K562 (cell line): Measurements from ENCODE around the gene DYNLL1. TPM values are rescaled to one million over a fixed set of nuclear protein-coding genes. Genes with fewer than 3 reads are reported as not detected.
A peak's percentile ranks its signal among the peaks of the same experiment; 100 is the strongest.

Source experiments
- BHLHE40 ChIP-seq: IDR thresholded peaks from 2 replicates; pipeline ENCODE4 v1.6.1; 2011; ENCODE audit warnings: low read length, improper control_type of control experiment
- CGGBP1 ChIP-seq: fragments of 250-450 bp; sonication (Bioruptor Pico); IDR thresholded peaks from 2 replicates; pipeline ENCODE4 v1.9.0; 2021; ENCODE audit warnings: mild to moderate bottlenecking
- CHCHD3 ChIP-seq: fragments of 250-450 bp; sonication (Bioruptor Pico); IDR thresholded peaks from 2 replicates; pipeline ENCODE4 v2.1.2; 2022; ENCODE audit warnings: mild to moderate bottlenecking
- EWSR1 ChIP-seq: fragments of 450-650 bp; IDR thresholded peaks from 2 replicates; pipeline ENCODE4 v1.6.1; 2018; ENCODE audit warnings: borderline replicate concordance, mild to moderate bottlenecking, low read depth, moderate library complexity; ENCODE audit not compliant: partially characterized antibody
- HCFC1 ChIP-seq: IDR thresholded peaks from 2 replicates; pipeline ENCODE4 v1.6.1; 2012; ENCODE audit warnings: low read depth, low read length, improper control_type of control experiment
- HOXB6 ChIP-seq: fragments of 250-450 bp; sonication (Bioruptor Pico); IDR thresholded peaks from 2 replicates; pipeline ENCODE4 v1.5.1; 2022; ENCODE audit warnings: mild to moderate bottlenecking, borderline replicate concordance
- IFI16 ChIP-seq: fragments of 250-450 bp; sonication (Bioruptor Pico); IDR thresholded peaks from 2 replicates; pipeline ENCODE4 v2.1.2; 2022; ENCODE audit warnings: mild to moderate bottlenecking, inconsistent platforms
- IRF1 ChIP-seq: sonication (generic); formaldehyde crosslinking; IDR thresholded peaks from 2 replicates; pipeline ENCODE4 v1.8.0; 2022; ENCODE audit warnings: missing genetic modification reagents, mild to moderate bottlenecking, borderline replicate concordance
- KLF1 ChIP-seq: fragments of 450-650 bp; IDR thresholded peaks from 2 replicates; pipeline ENCODE4 v1.6.1; 2016; ENCODE audit warnings: missing genetic modification characterization, missing compliant biosample characterization
- POLR2AphosphoS2 ChIP-seq: IDR thresholded peaks from 2 replicates; pipeline ENCODE4 v1.6.1; 2012; ENCODE audit warnings: low read length, improper control_type of control experiment
- RB1 ChIP-seq: fragments of 450-650 bp; IDR thresholded peaks from 2 replicates; pipeline ENCODE4 v1.6.1; 2017; ENCODE audit warnings: low read depth, mild to moderate bottlenecking
- SMAD4 ChIP-seq: fragments of 250-450 bp; sonication (Bioruptor Pico); conservative IDR thresholded peaks from 2 replicates; pipeline ENCODE4 v1.8.0; 2021; ENCODE audit warnings: inconsistent platforms, mild to moderate bottlenecking, moderate library complexity
- ZC3H11A ChIP-seq: IDR thresholded peaks from 2 replicates; pipeline ENCODE4 v1.6.1; 2012; ENCODE audit warnings: low read depth, low read length, improper control_type of control experiment
- ZNF197 ChIP-seq: fragments of 200-800 bp; sonication (Bioruptor generic); IDR thresholded peaks from 2 replicates; pipeline ENCODE4 v1.6.1; 2016; ENCODE audit warnings: low read depth, missing genetic modification characterization, missing compliant biosample characterization
- polyA plus RNA-seq, 8 experiments: library from polyadenylated mRNA; depleted of rRNA in 4 of 8; stranded (reverse) in 5 of 8; unstranded in 3 of 8; fragments of >200 nt; fragmentation: Nextera tagmentation in 2 of 8; fragmentation: Illumina TruSeq in 1 of 8; extraction: Ambion mirVana in 2 of 8; extraction: Trizol in 1 of 8; gene quantifications; 2 replicates each; pipeline versions ENCODE4 v1.2.1 to v1.2.3, GENCODE V29; 2011 to 2014; ENCODE audit warnings: inconsistent platforms in 1 of 8, missing spikeins in 1 of 8
- total RNA-seq, 7 experiments: library from RNA; depleted of rRNA in 6 of 7; stranded (reverse); fragments of >200 nt in 6 of 7; fragmentation: Illumina TruSeq in 2 of 7; extraction: Trizol in 2 of 7; gene quantifications; 2 replicates each; pipeline versions ENCODE4 v1.2.1 to v1.2.3, GENCODE V29; 2011 to 2021; ENCODE audit warnings: low replicate concordance in 1 of 7
- TF ChIP-seq, protein P1 (sequence below), 2 experiments: fragments of 450-650 bp; IDR thresholded peaks; 2 replicates each; pipeline ENCODE4 v1.6.1; 2016; ENCODE audit warnings: mild to moderate bottlenecking in 2 of 2, borderline replicate concordance in 1 of 2, low read depth in 1 of 2, moderate library complexity in 1 of 2
- TF ChIP-seq, protein P2 (sequence below): fragments of 450-650 bp; formaldehyde crosslinking; IDR thresholded peaks from 2 replicates; pipeline ENCODE4 v1.4.0; 2022; ENCODE audit warnings: missing genetic modification characterization
- TF ChIP-seq, protein P3 (sequence below): fragments of 450-650 bp; IDR thresholded peaks from 2 replicates; pipeline ENCODE4 v1.6.1; 2017; ENCODE audit warnings: mild to moderate bottlenecking, moderate library complexity

The DYNLL1 gene
- total and polyA plus RNA-seq, 9 of the 15 experiments (the other 6 are each of a cell fraction or from before 2014, with no cell fraction given): 303 to 1,112 (median 468) TPM

DNA sequence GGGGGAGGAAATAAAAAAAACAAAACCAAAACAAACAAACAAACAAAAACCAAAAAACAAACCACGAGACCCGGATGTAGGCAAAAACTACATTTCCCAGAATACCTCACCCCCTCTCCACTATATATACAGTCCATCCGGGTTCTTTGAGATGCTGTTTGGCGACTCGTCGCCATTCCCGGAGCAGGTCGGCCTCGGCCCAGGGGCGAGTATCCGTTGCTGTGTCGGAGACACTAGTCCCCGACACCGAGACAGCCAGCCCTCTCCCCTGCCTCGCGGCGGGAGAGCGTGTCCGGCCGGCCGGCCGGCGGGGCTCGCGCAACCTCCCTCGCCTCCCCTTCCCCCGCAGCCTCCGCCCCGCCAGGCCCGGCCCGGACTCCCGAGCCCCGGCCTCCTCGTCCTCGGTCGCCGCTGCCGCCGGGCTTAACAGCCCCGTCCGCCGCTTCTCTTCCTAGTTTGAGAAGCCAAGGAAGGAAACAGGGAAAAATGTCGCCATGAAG lies 38.3 kb downstream of the DYNLL1 start, which contains the start of gene RNF10 (continued):
- TF ChIP-seq, protein P1, sequence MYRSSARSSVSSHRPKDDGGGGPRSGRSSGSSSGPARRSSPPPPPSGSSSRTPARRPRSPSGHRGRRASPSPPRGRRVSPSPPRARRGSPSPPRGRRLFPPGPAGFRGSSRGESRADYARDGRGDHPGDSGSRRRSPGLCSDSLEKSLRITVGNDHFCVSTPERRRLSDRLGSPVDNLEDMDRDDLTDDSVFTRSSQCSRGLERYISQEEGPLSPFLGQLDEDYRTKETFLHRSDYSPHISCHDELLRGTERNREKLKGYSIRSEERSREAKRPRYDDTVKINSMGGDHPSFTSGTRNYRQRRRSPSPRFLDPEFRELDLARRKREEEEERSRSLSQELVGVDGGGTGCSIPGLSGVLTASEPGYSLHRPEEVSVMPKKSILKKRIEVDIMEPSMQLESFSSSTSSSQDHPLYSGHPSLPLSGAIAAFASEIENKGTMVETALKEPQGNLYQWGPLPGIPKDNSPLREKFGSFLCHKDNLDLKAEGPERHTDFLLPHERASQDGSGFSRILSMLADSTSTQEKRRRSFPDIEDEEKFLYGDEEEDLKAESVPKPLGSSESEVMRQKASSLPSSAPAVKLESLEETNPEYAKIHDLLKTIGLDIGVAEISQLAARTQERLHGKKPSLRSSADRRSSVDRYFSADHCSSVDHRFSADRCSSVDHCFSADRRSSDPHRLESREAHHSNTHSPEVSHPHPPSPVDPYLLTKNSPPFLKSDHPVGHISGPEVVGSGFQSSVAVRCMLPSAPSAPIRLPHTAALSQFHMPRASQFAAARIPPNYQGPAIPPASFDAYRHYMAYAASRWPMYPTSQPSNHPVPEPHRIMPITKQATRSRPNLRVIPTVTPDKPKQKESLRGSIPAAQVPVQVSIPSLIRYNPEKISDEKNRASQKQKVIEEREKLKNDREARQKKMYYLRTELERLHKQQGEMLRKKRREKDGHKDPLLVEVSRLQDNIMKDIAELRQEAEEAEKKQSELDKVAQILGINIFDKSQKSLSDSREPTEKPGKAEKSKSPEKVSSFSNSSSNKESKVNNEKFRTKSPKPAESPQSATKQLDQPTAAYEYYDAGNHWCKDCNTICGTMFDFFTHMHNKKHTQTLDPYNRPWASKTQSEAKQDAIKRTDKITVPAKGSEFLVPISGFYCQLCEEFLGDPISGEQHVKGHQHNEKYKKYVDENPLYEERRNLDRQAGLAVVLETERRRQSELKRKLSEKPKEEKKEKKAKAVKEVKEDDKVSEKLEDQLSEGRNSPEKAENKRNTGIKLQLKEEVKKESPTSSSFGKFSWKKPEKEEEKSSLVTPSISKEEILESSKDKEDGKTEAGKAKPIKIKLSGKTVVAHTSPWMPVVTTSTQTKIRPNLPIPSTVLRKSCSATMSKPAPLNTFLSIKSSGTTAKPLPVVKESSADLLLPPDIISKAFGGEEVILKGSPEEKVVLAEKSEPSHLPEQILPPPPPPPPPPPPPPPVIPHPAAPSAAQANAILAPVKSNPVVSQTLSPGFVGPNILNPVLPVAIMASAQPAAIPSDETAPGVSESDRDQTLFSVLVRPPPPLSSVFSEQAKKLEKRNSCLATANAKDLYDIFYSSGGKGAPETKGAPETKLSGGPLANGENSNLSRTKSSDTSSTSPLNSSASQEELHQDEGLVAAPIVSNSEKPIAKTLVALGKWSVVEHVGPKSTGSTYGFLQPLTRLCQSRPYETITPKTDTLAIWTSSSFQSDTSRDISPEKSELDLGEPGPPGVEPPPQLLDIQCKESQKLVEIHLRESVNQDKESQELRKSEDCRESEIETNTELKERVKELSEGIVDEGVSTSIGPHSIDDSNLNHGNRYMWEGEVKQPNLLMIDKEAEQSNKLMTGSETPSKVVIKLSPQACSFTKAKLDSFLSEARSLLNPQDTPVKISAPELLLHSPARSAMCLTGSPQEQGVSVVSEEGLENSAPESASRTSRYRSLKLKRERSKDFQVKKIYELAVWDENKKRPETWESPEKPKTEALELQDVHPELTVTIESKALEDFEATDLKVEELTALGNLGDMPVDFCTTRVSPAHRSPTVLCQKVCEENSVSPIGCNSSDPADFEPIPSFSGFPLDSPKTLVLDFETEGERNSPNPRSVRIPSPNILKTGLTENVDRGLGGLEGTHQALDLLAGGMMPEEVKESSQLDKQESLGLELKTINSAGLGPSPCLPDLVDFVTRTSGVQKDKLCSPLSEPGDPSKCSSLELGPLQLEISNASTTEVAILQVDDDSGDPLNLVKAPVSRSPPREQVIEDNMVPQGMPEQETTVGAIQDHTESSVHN (IDR thresholded peaks at IDR 0.05; ENCODE audit: borderline replicate concordance in 1 of 2, low read depth in 1 of 2): no peak
- TF ChIP-seq CGGBP1 (CRISPR knock-in tag): 0 out of 2 replicates have a peak, but pooled peaks have one; percentile 23
- TF ChIP-seq, protein P2, sequence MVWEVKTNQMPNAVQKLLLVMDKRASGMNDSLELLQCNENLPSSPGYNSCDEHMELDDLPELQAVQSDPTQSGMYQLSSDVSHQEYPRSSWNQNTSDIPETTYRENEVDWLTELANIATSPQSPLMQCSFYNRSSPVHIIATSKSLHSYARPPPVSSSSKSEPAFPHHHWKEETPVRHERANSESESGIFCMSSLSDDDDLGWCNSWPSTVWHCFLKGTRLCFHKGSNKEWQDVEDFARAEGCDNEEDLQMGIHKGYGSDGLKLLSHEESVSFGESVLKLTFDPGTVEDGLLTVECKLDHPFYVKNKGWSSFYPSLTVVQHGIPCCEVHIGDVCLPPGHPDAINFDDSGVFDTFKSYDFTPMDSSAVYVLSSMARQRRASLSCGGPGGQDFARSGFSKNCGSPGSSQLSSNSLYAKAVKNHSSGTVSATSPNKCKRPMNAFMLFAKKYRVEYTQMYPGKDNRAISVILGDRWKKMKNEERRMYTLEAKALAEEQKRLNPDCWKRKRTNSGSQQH (CRISPR knock-in tag): no peak
- no peak for TF ChIP-seq CHCHD3 (CRISPR knock-in tag)
- no peak for TF ChIP-seq ZC3H11A
- no peak for TF ChIP-seq EWSR1
- no peak for TF ChIP-seq ZNF197 (CRISPR knock-in tag)
- no peak for TF ChIP-seq IFI16
- TF ChIP-seq BHLHE40: no peak
- no peak; the same call in 1 of the 2 replicates for TF ChIP-seq POLR2AphosphoS2
- no peak; the same call in 1 of the 2 replicates for TF ChIP-seq RB1
- TF ChIP-seq SMAD4 (CRISPR knock-in tag): no peak
- no peak for TF ChIP-seq HOXB6
- TF ChIP-seq, protein P3, sequence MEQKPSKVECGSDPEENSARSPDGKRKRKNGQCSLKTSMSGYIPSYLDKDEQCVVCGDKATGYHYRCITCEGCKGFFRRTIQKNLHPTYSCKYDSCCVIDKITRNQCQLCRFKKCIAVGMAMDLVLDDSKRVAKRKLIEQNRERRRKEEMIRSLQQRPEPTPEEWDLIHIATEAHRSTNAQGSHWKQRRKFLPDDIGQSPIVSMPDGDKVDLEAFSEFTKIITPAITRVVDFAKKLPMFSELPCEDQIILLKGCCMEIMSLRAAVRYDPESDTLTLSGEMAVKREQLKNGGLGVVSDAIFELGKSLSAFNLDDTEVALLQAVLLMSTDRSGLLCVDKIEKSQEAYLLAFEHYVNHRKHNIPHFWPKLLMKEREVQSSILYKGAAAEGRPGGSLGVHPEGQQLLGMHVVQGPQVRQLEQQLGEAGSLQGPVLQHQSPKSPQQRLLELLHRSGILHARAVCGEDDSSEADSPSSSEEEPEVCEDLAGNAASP: no peak
- TF ChIP-seq HCFC1: peak; percentile 89
- TF ChIP-seq KLF1 (tag): no peak
- TF ChIP-seq IRF1 (CRISPR knock-in tag): no peak
